C1 segment of cervical spinal cord (tissue), 14 donors: Measurements from ENCODE around the gene C22orf31.
A peak's percentile ranks its signal among the peaks of the same experiment; 100 is the strongest.

Experiments used
- DNase-seq, 14 donors: peaks; one replicate each; lab custom pipeline; 2025; lab: John Stamatoyannopoulos, UW

C22orf31 gene

DNA sequence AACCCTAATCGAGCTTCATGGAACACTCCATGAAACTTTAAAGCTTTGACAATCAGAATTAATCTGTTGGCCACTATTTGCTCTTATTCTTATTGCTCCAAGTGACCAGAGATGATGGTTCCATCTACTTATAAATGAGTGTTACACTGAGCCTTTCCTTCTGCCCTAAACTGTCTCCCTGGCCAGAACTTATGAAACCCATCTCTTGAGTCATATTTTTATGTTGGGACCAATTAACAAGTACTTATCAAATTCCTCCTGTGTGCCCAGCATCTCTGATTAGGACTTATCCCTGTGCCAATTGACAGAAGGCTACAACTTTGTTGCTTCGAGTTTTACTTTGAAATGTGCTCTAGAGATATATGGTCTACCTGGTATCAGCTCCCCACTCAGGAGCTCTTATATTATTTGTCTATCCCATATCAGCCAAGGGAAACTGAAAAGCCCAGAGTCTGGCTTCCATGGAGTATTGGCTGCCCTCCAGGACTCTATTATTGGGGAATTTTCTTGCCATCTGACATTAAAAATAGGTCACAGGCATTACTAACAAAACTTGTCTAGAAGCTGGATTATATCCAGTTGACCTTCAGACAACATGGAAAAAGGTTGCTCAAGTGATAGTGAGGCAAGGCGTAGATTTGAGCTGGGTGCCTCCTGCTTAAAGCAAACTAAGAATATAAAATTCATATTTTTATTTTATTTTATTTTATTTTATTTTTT is 20.0 kb upstream of the C22orf31 start:
- DNase-seq: no peak

DNA sequence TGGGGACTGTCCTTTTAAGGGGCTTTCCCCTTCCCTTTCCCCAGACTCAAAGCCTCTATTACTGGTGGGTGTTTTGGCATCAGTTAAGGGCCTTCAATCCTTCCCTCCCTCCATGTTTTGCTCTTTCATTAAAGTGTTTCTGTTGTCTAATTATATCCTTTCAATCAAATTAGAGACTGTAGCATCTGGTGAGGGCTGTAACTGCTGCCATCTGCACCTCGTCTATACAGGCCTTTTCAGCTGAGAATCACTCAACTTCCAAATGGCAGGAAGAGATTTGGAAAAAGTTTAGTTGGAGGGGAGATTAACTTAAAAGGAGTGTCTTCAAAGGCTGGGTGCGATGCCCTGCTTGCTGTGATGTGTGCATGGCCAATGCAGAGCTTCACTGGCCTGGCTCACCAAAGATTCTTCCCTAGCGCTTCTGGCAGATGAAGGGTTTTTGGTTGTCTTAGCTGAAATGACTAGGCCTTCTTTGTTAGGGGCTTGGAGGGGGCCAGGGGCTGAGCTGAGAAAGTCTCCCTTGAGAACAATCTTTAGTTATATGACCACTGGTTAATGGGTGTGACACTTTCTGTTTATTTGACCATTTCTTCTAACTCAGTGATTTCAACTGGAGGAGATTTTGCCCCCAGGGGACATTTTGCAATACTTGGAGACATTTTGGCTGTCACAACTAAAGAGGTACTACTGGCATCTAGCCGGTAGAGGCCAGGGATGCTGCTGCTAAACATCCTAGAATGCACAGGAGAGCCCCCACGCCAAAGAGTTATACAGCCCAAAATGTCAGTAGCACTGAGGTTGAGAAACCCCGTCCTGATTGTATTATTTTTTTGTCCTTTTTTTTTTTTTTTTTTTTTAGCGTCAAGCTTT is 18.7 kb upstream of the C22orf31 start:
- DNase-seq: no peak

DNA sequence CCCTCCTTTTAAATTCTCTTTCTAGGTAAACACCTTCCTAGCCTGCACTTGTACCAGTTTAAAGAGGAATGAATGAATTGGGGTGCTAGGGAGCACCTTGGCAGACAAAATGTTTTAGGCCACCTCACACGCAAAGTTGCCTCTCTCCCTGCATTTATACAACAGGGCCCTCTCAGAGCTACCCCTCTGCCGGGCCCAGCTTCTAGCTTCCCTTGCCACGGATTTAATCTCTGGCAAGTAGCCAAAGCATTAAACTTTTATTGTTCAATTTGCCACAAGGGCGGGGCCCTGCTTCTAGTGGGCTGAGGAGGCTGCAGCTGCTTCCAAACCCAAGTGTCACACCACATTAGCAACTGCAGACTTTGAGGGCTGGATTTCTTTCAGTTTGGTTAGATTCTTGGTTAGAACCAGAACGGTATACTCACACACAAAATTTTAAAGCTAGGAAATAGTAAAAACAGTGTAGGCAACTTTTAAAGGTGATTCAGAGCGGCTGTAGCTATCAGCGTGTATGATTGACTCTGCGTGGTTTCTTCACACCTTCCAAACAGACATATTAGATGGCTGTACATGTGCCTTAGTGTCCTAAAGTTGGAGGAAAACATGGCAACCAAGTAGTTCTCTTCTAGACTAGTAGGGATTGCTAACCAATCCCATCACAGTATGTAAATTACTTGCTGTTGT is 17.7 kb upstream of the C22orf31 start:
- DNase-seq: peak in 1 of 14 donors; percentile 5

DNA sequence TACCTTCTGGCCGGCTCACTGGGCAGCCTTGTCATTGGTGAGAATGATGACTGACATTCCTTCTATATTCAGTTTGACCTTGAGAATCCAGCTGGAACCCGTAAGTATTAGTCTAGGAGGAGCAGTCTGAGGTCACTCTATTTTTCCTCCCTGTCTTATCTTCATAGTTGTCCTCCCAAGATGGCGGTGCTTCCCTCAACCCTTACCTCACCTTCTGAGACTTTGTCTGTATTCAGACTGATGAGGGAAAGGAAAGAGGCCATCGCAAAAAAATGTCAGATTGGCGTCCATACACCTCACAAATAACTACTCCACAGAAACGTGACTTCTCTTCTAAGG is 17.2 kb upstream of the C22orf31 start:
- DNase-seq: no peak

DNA sequence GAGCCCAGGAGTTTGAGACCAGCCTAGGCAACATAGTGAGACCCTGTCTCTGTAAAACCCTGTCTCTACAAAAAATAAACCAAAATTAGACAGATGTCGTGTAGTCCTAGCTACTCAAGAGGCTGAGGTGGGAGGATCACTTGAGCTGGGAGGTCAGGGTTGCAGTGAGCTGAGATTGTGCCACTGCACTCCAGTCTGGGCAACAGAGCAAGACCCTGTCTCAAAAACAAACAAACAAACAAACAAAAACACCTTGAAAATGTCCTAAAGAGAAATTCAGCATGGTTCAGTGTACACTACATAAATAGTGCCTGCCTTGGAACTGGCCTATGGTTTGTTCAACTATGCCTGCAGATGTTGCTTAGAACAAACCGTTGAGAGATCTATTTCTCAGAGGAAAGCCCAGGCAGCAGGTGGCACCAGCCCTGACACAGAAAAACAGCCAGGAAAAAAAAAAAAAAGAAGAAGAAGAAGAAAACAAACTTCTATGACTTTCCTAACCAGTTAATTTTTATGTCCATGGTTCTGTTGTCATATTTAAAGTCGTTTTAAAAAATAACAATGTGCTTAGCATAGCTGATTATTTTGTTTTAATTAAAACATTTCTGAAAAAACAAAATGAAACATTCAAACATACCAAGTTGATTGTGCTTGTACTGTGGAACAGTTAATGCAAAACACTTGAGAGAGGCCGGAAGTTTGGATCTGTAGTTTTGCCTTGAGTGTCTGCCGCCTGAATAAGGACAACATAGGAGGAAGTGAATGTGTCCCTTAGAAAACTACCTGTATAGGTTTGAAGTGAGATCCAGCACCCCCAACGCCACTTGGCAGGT is 16.6 kb upstream of the C22orf31 start:
- no peak for DNase-seq

DNA sequence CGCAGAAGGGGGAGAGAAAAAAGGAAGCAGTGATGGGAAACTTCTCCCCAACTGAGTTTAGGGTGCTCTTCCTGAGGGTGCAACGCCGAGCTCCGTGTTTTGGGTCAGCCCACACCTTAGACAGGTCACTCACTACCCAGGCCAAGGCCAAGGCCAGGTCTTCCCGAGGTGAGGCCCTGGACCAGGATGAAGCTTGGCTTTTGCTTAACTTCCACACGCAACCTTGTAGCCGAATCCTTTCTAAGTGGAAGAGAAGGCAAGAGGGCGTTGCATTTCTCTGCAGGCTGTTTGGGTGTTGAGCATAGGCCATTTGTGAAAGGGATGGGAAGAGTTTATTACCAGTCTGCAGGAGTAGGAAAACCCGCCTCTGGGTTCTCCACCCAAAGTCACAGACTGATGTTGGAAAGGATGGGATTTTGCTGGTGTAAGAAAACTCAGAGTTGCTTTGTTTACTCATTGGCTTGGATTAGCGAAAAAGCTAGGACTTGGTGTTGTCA is 12.7 kb upstream of the C22orf31 start:
- no peak for DNase-seq

DNA sequence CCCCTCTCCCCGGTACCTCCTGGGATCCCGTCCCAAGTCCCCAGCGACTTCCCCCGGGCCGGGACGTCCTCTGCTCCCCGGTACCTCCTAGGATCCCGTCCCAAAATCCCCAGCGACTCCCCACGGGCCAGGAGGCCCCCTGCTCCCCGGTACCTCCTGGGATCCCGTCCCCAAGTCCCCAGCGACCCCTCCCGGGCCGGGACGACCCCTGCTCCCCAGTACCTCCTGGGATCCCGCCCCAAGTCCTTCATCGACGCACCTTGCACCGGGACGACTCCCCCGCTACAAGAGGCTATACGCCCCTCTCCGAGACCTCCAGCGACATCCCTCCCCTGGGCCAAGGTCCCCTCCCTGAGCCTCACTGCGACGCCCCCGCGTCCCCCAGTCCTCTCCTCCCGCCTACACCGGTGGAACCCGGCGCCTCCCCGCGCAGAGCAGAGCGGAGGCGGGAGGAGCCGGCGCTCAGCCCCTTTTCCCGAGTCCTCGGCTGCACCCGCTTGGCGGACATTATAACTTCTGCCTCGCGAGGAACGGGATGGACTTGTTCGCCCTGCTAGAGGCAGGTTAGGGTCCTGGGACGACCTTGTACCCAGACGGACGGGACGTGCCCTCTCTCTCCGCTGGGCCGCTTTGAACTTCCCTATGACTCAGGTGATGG is 12.1 kb upstream of the C22orf31 start:
- DNase-seq: peak in 2 of 14 donors; percentile 15 to 27

DNA sequence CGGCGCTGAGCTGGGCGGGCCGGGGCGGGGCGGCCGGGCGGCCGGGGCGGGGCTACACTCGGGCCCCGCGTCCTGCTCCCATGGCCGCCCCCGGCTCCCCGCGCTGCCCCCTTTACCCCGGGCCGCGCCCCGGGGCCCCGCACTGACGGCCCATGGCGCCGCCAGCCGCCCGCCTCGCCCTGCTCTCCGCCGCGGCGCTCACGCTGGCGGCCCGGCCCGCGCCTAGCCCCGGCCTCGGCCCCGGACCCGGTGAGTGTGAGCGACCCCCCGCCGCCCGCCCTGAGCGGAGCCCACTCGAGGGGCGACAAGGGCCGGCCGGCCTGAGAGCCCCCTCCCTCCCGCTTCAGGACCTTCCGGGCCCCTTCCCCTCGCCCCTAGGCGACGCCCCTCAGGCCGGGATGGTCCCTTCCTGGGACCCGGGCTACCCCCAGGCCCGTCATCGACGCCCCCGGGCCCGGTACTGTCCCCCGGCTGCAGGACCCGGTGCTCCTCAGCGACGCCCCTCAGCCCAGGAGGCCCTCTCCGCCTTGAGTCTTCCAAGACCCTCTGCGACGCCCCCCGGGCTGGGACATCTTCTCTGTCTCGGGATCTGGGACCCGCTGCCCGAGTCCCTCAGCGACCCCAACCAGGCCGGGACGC is 11.5 kb upstream of the C22orf31 start, which contains the start of gene KREMEN1:
KREMEN1 (plus strand) TSS at position 57 of the 639 bp plus-strand sequence; CDS start at position 153, 96 bp downstream.
- DNase-seq: no peak

DNA sequence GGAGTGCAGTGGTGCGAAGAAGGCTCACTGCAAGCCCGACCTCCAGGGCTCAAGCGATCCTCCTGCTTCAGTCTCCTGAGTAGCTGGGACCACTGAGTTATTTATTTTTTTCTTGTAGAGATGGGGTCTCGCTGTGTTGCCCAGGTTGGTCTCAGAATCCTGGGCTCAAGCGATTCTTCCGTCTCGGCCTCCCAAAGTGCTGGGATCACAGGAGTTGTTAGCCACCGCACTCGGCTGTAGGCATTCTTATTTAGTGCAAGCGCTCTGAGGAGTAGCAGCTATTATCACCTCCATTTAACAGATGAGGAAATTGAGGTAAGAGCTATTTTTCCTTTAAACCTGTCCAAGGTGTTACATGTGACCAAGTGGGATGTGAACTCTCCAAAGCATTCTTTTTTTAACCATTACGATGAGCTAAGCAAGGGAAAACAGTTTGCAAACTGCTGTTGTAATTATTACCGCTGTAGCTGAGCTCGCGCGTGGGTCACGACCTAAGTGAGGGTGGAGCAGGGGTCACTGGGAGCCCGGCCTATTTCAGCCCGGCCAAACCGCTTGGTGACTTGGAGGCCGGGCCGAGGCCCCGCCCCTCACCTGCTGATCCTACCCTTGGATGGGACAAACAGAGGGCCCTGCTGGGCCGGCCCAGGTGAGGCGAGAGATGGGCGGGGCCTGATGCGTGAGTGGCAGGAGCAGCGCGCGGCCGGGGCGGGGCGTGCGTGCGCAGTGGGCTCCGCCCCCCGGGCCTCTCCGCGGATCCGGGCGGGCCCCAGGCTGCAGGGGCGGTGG is 10.8 kb upstream of the C22orf31 start:
- peak in 12 of 14 donors; percentile 12 to 77 (median 54) for DNase-seq

DNA sequence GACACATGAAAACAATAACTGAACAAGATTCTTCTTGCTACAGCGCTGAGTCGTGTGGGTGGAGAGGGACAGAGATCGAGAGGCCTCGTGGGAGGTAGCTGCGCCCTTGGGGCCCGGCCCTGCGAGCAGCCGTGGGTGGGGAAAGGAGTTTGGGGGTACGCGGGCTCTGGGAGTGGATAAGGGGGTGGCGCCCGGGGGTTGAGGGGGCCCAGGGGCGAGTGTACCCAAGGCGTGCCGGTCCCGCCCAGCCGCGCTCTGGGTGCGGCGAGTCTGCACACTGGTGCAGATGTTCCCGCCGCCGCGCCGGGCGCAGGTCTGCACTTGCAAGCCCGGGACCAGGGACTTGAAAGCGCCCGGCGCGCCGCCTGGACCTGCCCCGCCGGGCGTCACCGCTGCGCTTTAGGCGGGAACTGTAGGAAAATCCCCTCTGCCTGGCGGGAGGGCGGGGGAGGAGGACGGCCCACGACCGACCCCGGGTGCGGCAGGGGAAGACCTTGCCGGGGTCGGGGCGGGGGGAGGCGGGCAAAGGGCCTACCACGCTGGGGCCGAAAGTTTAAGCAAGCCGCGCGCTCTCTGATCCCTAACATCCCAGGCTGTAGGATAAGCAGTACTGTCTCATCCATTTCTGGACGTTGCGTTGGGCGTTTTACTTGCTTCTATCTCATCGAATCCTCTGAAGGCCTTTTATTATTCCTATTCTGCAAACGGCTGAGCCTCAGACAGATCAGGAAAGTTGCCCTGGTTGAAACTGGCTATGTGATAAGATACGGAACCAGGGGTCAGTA is 9.8 kb upstream of the C22orf31 start:
- DNase-seq: no peak

DNA sequence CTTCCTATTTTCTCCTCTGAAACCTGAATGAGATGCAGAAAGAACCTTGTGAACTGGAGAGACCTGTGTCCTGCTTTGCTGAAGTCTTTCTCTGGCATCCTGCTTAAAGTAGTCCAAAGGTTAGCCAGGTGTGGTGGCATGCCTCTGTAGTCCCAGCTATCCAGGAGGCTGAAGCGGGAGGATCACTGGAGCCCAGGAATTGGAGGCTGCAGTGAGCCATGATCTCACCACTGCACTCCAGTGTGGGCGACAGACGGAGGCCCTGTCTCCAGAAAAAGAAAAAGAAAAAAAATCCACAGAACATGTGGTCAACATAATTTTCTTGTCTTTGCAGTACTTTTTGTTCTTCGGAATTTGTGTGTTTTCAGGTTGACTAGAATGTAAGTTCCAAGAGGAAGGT is 8.9 kb upstream of the C22orf31 start:
- DNase-seq: no peak

DNA sequence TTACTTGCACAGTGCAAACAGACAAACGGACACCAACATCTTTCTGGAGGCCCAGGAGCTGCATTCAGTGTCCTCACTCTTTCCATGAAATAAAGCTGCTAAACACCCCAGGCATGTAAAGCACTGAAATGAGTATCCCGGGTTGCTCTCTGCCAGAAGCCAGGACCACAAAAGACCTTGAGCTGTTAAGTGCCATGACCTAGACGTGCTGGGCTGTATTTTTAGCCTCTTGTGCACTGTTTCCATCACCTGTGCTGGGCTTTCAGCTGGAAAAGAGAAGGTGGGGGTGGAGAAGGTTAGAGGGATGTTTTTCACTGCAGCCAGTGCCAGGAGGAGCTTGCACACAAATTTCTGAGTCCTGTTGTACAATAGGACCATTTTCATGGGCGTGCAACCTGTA is 7.8 kb upstream of the C22orf31 start:
- no peak for DNase-seq

DNA sequence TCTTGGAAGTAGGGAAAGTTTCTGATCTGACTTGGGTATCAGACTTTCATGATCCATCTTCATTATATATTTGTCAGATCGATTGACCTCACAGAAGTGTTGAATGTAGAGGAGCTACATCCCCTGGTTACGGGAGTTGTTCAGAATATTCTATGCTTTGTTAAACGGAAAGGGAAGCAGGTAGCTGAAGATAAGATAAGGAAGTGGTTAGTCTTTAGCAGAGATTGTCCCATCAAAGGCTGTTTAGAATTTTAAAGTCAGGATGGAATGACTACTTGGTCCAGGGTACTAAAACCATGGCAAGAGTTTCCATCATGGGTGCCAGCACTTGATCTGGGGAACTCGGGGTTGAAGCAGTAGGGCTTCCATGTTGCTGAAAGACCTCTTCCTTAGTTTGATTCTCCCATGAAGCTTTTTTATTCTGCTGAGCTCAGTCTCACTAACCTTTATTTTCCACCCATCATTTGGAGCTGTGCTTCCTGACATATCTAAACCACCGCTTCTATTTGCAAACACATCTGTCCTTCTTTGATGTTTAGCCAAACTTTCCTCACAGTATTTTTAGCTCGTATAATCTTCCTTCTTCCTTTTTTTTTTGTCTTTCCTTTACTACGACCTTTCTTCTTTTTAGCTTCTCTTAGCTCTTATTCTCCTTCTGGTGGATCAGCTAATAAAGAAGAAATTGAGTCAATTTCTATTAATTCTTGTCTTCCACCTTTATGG is 4.0 kb upstream of the C22orf31 start:
- DNase-seq: no peak

DNA sequence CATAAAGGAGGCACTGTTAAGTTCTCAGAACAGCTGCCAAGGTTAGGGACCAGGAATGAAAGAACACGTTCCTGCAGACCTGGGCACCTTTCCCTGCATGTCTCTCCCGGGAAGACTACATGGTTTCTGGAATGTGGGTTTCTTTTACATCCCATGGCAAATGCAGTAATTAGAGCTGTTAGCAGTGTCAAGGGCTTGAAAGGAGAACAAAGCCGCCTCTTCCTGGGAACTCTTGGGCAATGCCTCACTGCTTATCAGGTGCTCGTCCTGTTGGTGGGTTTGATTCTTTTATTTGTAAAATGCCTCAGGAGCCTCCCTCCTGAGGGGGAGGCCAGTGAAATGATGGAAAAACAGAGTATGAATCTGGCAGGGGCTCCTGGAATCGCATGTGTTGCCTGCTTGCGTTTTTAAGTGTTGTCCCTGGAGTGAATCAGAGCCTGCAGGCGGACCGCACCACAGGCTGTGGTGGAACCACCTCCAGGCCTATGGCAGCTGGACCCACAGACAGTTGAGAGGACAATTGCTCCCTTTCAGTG is 723 bp upstream of the C22orf31 start:
- no peak for DNase-seq

DNA sequence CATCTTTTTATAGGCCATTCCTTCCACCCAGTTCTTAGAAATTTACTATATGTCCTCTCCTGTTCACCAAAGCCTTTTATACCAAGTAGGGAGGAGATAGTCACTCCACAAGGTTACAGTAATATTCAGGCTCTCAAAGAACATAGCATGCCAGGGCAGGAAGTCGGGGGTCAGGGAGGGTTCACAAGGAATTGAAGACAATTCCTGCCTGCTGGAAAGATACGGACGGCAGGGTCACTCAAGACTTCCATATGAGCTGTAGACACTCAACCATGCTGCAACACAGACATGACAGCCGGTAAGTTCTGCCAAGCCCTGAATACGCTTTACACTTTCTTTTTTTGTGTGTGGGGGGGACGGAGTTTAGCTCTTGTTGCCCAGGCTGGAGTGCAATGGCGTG is 700 bp downstream of the C22orf31 start:
- DNase-seq: no peak

DNA sequence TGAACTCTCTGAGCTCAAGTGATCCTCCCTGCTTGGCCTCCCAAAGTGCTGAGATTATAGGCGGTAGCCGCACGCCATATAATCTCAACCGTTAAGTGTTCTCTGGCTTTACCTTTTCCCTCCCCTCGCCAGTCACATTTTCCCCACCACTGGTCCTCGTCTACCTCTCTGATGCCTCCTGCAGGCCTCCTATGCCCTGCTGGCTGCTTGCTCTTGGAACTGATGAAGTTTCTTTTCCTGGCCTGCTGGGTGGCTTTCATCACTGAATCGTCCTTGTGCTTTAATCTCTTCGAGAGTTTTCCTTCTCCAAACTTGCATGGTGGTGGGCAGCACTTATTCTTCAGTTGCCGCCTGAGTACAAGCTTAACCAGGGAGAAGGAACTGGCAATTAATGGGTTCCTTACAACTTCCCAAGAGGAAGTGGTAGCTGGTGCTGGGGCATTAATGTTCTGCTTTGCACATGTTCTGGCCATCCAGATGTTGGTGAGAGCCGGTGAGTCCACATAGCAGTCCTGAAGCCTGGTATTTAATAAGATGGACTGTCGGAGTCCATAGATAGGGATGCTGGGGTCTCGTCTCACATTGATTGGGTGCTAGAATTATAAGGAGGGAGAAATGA is 1.3 kb downstream of the C22orf31 start:
- no peak for DNase-seq

DNA sequence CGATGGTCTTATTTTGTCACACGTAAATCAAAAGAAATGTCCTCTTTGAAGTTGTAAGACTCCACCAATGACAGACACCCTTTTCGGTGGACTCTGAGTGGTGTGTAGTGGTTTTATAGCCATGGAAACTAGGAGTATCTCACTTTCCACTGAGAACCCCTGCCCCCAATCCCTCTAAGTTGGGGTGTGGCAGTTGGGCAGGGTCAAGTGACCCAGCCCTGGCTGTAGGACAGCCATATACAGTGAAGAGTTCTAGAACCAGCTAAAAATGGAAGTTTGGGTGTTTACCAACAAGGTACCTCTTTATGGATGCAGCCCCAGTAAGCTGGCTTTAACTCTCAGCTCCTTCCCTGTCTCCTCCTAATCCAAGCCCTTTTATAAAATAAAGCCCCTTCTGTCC is 5.2 kb downstream of the C22orf31 start:
- no peak for DNase-seq
